ENCODE data around the gene MT1M. TPM values are rescaled to one million over a fixed set of nuclear protein-coding genes. Genes with fewer than 3 reads are reported as not detected.
"Not testable (repeated sequence)": the region's sequence is repeated elsewhere in the genome, so short reads cannot be mapped to it uniquely, and the experiment has no call there.

MT1M gene
- total RNA-seq, 1 experiment from 2014 or later = not detected

DNA sequence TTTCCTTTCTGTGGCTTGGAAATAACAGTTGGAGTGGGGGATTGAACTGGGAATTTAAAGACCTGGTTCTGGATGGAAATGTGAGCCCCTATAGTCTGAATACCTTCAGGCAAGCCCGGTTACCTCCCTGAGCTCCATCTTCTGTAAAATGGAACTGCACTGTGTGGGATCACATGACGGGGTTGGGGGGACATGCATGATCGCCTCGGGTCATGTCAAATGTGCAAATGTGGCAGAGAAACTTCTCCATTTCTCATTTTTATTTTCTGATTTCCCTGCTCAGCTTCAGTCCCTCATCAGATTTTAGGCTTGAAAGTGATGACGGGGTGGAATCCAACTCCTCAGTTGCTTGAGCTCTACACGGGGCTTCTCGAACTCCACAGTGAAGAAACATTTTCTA, 20.8 kb downstream of the MT1M start:
- Histone ChIP-seq H4K20me1 (ENCODE audit: insufficient read depth, low read depth, low read length) (no peaks in the 10 kb centered on the region), H3K27me3 (ENCODE audit: low read length) (no peaks in the 10 kb centered on the region), H3K79me2 (ENCODE audit: low read length) (no peaks in the 10 kb centered on the region), H3K4me2 (ENCODE audit: low read depth, low read length, poor library complexity, severe bottlenecking) (peak overlapping the region; percentile 76), H3K9me2 (replicated peaks; ENCODE audit: insufficient read depth, low read length) (no peaks in the 10 kb centered on the region), H3K9ac (ENCODE audit: low read length) (peak overlapping the region; percentile 55), H3K27ac (ENCODE audit: low read length) (peak overlapping the region; percentile 85), H3K9me3 (ENCODE audit: low read length) (no peaks in the 10 kb centered on the region), H3K36me3 (ENCODE audit: insufficient read depth, low read length) (no peaks in the 10 kb centered on the region), H3K4me3 (ENCODE audit: low read length) (peak overlapping the region; percentile 37), H3K4me1 (ENCODE audit: low read length) (peaks cover 40% of the 10 kb centered on the region), H2AFZ (ENCODE audit: low read length) (peak overlapping the region; percentile 18; the same call in 1 of the 2 replicates)
- peak; percentile 89 for DNase-seq

DNA sequence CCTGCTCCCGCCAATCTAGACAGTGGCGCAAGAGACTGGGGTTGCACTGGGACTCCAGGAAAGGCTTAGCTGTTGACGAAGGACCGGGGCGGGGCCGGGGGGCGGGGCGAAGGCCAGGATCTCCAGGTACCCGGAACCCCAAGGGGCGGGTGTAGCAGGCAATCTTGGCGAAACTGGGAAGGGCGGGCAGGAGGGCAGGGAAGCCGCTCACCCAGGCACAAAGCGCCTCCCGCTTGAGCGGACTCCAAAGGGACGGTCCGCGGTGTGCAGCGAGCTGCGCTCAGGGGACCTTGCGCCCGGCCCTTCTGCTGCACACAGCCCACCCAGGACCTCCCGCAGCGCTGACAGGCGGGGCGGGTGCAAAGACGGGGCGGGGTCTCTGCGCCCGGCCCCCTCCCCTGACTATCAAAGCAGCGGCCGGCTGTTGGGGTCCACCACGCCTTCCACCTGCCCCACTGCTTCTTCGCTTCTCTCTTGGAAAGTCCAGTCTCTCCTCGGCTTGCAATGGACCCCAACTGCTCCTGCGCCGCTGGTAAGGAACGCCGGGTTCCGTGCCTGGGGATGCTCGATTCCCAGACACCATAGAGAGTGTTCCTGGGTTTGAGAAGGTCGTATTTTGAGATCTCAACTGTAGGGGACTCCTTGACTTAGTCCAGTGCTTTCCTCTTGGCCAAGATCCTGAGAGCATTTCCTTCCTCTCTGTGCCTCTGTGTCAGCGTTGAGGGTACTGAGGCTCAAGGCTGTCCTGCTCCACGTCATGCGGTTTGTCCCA, 25.3 kb downstream of the MT1M start, which contains the start of gene MT1F:
Gene MT1F (plus strand): TSS at position 405 of the 772 bp plus-strand sequence. CDS start 100 bp downstream, at position 505.
- DNase-seq = peak; percentile 87
- no peaks in the 10 kb centered on the region for H3K9me3 ChIP-seq (ENCODE audit: low read length)
- no peak within 1 kb of the TSS for H3K27ac ChIP-seq (ENCODE audit: low read length)
- H3K9ac ChIP-seq (ENCODE audit: low read length) = peak within 1 kb of the TSS; percentile 71
- no peaks in the 10 kb centered on the region for H3K27me3 ChIP-seq (ENCODE audit: low read length)
- no peaks in the 10 kb centered on the region for H3K9me2 ChIP-seq (replicated peaks; ENCODE audit: insufficient read depth, low read length)
- H3K36me3 ChIP-seq (ENCODE audit: insufficient read depth, low read length) = no peaks in the 10 kb centered on the region
- H3K79me2 ChIP-seq (ENCODE audit: low read length) = no peaks in the 10 kb centered on the region
- no peaks in the 10 kb centered on the region for H4K20me1 ChIP-seq (ENCODE audit: insufficient read depth, low read depth, low read length)
- peak within 1 kb of the TSS; percentile 78; the same call in 1 of the 2 replicates for H2AFZ ChIP-seq (ENCODE audit: low read length)
- peak within 1 kb of the TSS; percentile 84 for H3K4me2 ChIP-seq (ENCODE audit: low read depth, low read length, poor library complexity, severe bottlenecking)
- H3K4me3 ChIP-seq (ENCODE audit: low read length) = peak within 1 kb of the TSS; percentile 73
- H3K4me1 ChIP-seq (ENCODE audit: low read length) = peaks cover 42% of the 10 kb centered on the region

DNA sequence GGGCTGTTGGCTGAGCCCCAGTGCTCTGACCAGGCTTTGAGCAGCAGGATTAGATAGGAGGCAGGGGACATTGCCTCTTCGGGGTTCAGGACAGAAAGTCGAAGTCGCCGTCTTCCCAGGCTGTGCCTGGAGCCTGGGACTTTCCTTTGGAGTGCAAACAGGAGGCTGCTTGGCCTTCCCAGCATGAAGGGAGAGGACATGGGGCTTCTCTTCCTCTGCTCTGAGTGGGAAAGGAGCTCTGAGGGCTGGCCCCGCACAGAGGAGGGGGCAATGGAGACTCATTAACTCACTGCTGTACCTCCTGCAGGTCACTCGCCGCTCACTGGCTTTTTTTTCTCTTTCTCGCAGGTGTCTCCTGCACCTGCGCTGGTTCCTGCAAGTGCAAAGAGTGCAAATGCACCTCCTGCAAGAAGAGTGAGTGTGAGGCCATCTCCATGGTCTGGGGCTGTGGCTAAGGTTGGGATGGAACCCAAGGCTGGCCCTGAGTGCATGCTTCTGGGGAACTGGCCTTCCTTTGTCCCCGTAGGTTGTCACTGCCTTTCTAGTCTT, 25.9 kb downstream of the MT1M start:
- Histone ChIP-seq H3K36me3 (ENCODE audit: insufficient read depth, low read length) (no peaks in the 10 kb centered on the region), H3K9ac (ENCODE audit: low read length) (peak overlapping the region; percentile 71), H3K9me3 (ENCODE audit: low read length) (no peaks in the 10 kb centered on the region), H2AFZ (ENCODE audit: low read length) (peak overlapping the region; percentile 78; the same call in 1 of the 2 replicates), H3K4me1 (ENCODE audit: low read length) (peaks cover 36% of the 10 kb centered on the region), H3K4me2 (ENCODE audit: low read depth, low read length, poor library complexity, severe bottlenecking) (peak overlapping the region; percentile 84), H4K20me1 (ENCODE audit: insufficient read depth, low read depth, low read length) (no peaks in the 10 kb centered on the region), H3K27ac (ENCODE audit: low read length) (no peak overlapping the region), H3K27me3 (ENCODE audit: low read length) (no peaks in the 10 kb centered on the region), H3K9me2 (replicated peaks; ENCODE audit: insufficient read depth, low read length) (no peaks in the 10 kb centered on the region), H3K4me3 (ENCODE audit: low read length) (peak overlapping the region; percentile 73), H3K79me2 (ENCODE audit: low read length) (no peaks in the 10 kb centered on the region)
- no peak for DNase-seq

DNA sequence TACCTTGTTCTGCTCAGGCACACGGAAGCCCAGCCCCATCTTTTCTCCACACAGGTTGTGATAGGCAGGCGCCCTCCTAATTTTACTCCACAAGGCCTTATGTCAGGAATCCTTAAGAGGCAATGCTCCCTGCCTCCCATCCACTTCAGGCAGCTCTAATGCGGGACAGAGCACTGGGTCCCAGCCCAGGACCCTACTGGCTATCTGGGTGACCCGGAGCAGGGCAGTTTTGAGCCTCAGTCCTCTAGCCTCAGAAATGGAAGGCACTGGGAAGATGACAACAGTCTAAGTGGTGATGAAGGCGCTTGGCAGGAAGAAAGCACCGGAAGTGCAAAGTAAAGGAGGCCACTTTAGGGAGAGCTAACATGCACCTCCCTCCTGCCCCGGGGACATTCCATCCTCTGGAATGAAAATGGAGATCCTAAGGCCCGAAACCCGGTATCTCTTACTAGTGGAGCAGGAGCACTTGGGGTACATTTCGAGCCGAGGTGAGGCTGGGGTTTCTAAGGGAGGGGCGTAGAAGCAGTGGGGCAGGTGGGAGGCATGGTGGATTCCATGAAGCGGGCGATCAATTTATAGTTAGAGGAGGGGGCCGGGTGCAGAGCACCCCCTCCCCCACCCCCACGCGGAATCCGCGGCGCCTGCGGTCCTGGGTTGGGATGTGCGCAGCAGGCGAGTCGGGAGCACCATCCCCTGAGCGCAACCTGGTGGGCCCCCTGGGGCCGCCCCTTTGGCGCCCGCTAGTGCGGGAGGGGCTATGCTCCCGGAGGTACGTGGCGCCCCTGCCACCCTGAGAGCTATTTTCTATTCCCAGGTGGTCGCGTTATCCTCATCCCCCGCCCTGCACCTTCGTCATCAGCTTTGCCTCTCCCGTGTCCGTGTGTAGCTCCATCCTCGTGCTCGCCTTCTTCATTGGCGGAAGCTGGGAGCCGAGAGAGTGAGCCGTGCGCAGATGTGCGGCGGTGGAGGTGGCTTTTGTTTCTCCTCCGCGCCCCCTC, 30.2 kb downstream of the MT1M start:
- Histone ChIP-seq H3K36me3 (ENCODE audit: insufficient read depth, low read length) (no peaks in the 10 kb centered on the region), H3K9me3 (ENCODE audit: low read length) (no peaks in the 10 kb centered on the region), H4K20me1 (ENCODE audit: insufficient read depth, low read depth, low read length) (no peaks in the 10 kb centered on the region), H3K4me2 (ENCODE audit: low read depth, low read length, poor library complexity, severe bottlenecking) (no peak overlapping the region), H3K27me3 (ENCODE audit: low read length) (no peaks in the 10 kb centered on the region), H3K4me1 (ENCODE audit: low read length) (peaks cover 12% of the 10 kb centered on the region), H3K79me2 (ENCODE audit: low read length) (no peaks in the 10 kb centered on the region), H2AFZ (ENCODE audit: low read length) (no peak overlapping the region), H3K4me3 (ENCODE audit: low read length) (no peak overlapping the region), H3K9me2 (replicated peaks; ENCODE audit: insufficient read depth, low read length) (no peaks in the 10 kb centered on the region), H3K27ac (ENCODE audit: low read length) (no peak overlapping the region), H3K9ac (ENCODE audit: low read length) (no peak overlapping the region)
- no peak for DNase-seq

DNA sequence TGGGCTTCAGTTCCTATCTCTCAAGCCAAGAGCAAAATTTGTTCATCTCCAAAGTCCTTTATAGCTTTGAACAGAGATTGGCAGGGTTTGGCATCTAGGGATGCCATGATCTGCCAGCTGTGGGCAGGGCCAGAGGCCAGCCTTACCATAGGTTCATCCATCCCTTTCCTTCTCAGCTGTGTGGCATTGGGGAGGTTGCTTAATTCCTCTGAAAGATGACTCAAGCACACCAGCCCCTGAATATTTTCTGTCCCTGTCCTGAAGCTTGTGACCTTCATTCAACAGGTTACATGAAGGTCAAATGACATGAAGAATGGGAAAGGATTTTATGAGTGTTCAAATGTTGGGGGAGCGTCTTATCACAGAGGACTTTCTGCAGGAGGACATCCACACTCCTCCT, 32.0 kb downstream of the MT1M start:
- Histone ChIP-seq H3K9me2 (replicated peaks; ENCODE audit: insufficient read depth, low read length) (no peaks in the 10 kb centered on the region), H3K27ac (ENCODE audit: low read length) (no peak overlapping the region), H3K4me2 (ENCODE audit: low read depth, low read length, poor library complexity, severe bottlenecking) (no peak overlapping the region), H3K4me3 (ENCODE audit: low read length) (no peak overlapping the region), H3K9ac (ENCODE audit: low read length) (no peak overlapping the region), H3K36me3 (ENCODE audit: insufficient read depth, low read length) (no peaks in the 10 kb centered on the region), H3K9me3 (ENCODE audit: low read length) (no peaks in the 10 kb centered on the region), H3K4me1 (ENCODE audit: low read length) (peaks cover 3% of the 10 kb centered on the region; the same call in 1 of the 2 replicates), H3K27me3 (ENCODE audit: low read length) (no peaks in the 10 kb centered on the region), H3K79me2 (ENCODE audit: low read length) (no peaks in the 10 kb centered on the region), H2AFZ (ENCODE audit: low read length) (no peak overlapping the region), H4K20me1 (ENCODE audit: insufficient read depth, low read depth, low read length) (no peaks in the 10 kb centered on the region)
- DNase-seq = no peak

DNA sequence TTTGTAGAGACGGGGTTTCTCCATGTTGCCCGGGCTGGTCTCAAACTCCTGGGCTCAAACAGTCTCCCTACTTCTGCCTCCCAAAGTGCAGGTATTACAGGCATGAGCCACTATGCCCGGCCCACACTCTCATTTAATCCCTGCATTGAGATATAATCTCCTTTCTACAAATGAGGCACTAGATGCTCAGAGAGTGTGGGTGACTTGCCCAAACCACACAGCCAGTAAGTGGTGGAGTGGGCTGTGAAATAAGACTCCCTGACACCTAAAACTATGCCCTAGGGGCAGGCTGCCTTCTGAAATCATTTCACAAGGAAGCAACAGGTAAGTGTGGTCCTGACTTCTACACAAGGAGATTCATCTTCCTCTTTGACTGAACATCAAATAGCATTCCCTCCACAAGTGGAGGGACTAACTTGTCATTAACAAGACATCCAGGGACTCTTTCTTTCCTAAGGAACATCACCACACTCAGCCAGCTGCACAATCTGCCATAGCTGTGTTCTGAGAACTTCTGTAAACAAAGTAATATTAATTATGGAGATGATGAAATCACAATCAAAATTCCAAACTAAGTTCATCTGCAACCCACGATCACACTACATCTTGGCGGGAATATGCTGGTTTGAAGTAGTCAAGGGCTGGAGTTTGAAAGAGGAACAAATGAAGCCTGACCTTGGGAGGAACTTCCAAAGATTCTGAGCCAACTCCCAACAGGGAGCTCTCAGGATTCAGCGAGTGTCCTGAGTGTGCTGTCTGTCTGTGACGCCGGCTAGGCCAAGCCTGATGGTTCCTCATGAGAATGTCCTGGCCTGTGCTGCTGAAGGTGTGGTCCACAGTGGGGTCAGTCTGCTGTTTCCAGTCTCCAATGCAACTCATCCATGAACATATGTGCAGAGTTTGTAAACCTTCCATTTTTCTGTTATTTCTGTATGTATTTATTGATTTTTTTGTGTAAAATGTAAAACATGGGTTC, 33.1 kb downstream of the MT1M start:
- not testable (repeated sequence) for H3K4me3 ChIP-seq (ENCODE audit: low read length); H3K27ac ChIP-seq (ENCODE audit: low read length); H3K79me2 ChIP-seq (ENCODE audit: low read length); H3K4me2 ChIP-seq (ENCODE audit: low read depth, low read length, poor library complexity, severe bottlenecking); H3K36me3 ChIP-seq (ENCODE audit: insufficient read depth, low read length); H3K4me1 ChIP-seq (ENCODE audit: low read length); H2AFZ ChIP-seq (ENCODE audit: low read length); H3K27me3 ChIP-seq (ENCODE audit: low read length); H3K9me3 ChIP-seq (ENCODE audit: low read length); H3K9ac ChIP-seq (ENCODE audit: low read length); H3K9me2 ChIP-seq (replicated peaks; ENCODE audit: insufficient read depth, low read length); DNase-seq; H4K20me1 ChIP-seq (ENCODE audit: insufficient read depth, low read depth, low read length)
